ENCODE results near the gene ACP2.

ACP2 gene

DNA sequence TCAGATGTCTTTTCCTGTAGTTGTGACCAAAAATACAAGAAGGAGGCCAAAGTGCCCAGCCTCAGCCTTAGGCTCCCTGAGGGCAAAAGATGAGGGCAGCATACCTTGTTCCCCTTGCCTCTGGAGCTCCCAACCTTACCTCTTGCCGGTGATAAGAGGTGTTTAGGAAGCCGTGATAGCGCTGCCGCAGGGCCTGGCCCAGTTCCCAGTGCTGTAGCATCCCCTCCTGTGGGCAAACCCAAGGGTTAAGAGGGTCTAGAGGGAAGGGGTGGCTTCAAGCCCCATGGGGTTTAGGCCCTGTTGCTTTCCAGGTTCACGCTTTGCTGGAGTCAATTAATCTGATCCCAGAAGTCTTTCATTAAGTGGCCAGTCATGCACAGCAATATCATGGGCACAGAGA, 1.1 kb downstream of the ACP2 start:
- Histone ChIP-seq H3K4me3 (peak overlapping the region in 4 of 7 experiments; percentile 62 to 82 (median 71)), H3K27ac (peak overlapping the region in 4 of 21 experiments; percentile 2 to 98 (median 95))

DNA sequence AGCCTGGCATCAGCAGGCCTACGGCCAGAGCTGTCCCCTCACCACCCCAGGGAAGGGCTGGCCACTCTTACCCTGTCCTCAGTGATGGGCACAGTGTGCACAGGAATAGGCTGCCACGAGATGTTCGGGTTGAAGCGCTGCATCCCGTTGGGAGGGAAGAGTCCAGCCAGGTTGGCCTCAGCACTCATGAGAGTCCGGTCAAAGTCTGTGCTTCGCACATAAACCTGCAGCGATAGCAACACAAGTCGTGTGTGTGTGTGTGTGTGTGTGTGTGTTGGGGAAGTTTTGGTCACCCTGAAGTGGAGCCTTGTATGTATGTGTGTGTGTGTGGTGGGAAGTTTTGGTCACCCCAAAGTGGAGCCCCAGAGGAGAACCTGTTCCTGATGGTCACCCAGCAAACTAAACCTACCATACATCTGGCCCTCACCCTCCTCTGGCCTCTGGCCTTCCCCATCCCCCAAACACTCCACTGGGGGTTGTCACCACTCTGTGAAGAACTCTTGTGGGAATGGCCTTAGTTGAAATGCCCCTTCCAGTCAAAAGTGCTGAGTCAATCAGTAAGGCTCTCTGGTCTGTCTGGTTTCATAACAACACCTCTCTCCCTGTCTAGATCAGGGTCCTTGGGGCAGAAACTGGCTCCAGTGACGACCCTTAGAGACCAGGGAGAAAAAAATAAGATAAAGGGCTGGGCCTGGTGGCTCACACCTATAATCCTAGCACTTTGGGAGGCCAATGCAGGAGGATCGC, 2.8 kb downstream of the ACP2 start:
- Histone ChIP-seq H3K27ac (peak overlapping the region in 4 of 21 experiments; percentile 17 to 35 (median 18)), H3K4me3 (no peak overlapping the region)

GRCh38 chr11:47244448-47245350, 3.9 kb downstream of the ACP2 start:
- peak overlapping the region in 7 of 21 experiments; percentile 4 to 44 (median 17) for H3K27ac ChIP-seq
- H3K4me3 ChIP-seq: no peak overlapping the region

- H3K4me3 ChIP-seq: no peak overlapping the region
- peak overlapping the region in 2 of 21 experiments; percentile 19 to 42 for H3K27ac ChIP-seq
Observed at GRCh38 chr11:47243454-47243853, 5.2 kb downstream of the ACP2 start.

GRCh38 chr11:47242596-47243192, 5.9 kb downstream of the ACP2 start:
- H3K4me3 ChIP-seq: no peak overlapping the region
- peak overlapping the region in 2 of 21 experiments; percentile 19 to 42 for H3K27ac ChIP-seq

- Histone ChIP-seq H3K4me3 (no peak overlapping the region), H3K27ac (no peak overlapping the region)
Observed at GRCh38 chr11:47241841-47242301, 6.7 kb downstream of the ACP2 start.

DNA sequence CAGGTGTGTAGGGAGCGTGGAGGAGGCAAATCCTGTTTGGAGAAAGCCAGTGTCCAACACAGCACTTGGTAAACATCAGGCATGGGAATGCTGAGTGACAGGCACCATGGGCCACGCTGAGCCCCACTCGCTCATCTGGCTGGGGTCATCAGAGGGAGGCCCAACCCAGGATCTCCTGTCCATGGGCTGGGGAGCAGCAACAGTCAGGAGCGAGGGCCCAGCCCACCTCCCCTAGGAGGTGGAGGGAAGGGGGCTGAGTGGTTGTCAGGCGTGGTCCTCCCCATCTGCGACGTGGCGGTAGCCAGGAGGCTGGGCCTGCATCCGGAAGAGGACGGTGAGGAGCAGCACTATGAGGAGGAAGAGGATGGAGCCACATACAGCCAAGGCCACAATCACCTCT, 8.8 kb downstream of the ACP2 start:
- Histone ChIP-seq H3K4me3 (no peak overlapping the region), H3K27ac (no peak overlapping the region)

- Histone ChIP-seq H3K4me3 (no peak overlapping the region), H3K27ac (no peak overlapping the region)
Observed at GRCh38 chr11:47236482-47236881, 12.1 kb downstream of the ACP2 start.

DNA sequence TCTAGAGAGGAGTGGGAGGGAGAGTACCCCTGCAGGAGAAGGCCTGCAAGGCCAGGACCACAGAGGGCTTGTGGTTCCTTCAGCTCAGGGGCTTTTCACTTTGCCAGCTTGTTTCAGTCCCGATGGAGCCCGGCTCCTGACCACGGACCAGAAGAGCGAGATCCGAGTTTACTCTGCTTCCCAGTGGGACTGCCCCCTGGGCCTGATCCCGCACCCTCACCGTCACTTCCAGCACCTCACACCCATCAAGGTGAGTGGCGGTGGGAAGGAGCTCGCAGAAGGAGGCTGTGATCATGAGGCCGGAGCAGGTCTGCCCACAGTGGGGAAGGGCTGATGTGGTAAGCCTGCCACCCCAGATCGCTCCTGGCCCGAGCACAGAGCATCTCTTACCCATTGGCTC, 13.5 kb downstream of the ACP2 start:
- H3K27ac ChIP-seq: peak overlapping the region in 3 of 21 experiments; percentile 16 to 66 (median 19)
- no peak overlapping the region for H3K4me3 ChIP-seq

DNA sequence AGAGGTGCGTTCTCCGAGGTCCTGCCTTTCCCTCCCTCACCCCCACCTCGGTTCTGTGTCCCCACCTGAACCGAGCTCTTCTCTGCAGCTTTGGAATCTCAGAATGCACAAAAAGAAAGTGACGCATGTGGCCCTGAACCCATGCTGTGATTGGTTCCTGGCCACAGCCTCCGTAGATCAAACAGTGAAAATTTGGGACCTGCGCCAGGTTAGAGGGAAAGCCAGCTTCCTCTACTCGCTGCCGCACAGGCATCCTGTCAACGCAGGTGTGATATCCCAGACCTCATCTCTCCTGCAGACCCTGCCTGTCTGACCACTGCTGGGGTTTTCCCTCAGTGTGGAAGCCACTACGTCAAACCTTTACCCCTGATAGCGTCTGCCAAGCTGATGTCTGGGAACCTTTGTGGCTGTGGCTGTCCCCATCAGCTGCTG, 13.9 kb downstream of the ACP2 start:
- Histone ChIP-seq H3K4me3 (no peak overlapping the region), H3K27ac (peak overlapping the region in 4 of 21 experiments; percentile 19 to 66 (median 46))

GRCh38 chr11:47233989-47234668, 14.5 kb downstream of the ACP2 start:
- Histone ChIP-seq H3K27ac (peak overlapping the region in 10 of 21 experiments; percentile 8 to 66 (median 30)), H3K4me3 (no peak overlapping the region)

- no peak overlapping the region for H3K4me3 ChIP-seq
- no peak overlapping the region for H3K27ac ChIP-seq
Observed at GRCh38 chr11:47233051-47233450, 15.6 kb downstream of the ACP2 start.

- H3K27ac ChIP-seq: no peak overlapping the region
Observed at GRCh38 chr11:47229161-47229560, 19.5 kb downstream of the ACP2 start.

DNA sequence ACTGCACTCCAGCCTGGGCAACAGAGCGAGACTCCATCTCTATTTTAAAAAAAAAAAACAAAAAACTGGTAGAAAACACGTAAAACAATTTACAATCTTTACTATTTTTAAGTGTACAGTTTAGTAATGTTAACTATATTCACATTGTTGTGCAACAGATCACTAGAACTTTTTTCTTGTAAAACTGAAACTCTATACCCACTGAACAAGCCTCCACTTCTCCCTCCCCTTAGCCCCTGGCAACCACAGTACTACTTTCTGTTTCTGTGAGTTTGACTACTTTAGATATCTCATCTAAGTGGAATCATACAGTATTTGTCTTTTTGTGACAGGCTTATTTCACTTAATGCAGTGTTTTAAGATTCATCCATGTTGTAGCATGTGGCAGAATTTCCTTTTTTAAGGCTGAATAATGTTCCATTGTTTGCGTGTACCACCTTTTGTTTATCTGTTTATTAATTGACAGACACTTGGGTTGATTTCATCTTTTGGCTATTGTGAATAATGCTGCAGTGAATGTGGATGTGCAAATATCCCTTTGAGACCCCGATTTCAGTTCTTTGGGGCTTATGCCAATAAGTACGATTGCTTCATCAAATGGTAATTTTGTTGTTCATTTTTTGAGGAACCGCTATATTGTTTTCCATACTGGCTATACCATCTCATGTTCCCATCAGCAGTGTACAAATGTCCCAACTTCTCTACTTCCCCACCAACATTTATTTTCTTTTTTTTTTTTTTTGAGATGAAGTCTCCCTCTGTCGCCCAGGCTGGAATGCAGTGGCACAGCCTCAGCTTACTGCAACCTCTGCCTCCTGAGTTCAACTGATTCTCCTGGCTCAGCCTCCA, 22.8 kb downstream of the ACP2 start:
- H3K27ac ChIP-seq: peak overlapping the region in 2 of 21 experiments; percentile 34 to 70
- no peak overlapping the region for H3K4me3 ChIP-seq

More at GRCh38 chr11:47229161-47229560, 19.5 kb downstream of the ACP2 start:
- no peak overlapping the region for H3K4me3 ChIP-seq

- Histone ChIP-seq H3K27ac (no peak overlapping the region), H3K4me3 (no peak overlapping the region)
Observed at GRCh38 chr11:47222696-47223095, 25.9 kb downstream of the ACP2 start.

DNA sequence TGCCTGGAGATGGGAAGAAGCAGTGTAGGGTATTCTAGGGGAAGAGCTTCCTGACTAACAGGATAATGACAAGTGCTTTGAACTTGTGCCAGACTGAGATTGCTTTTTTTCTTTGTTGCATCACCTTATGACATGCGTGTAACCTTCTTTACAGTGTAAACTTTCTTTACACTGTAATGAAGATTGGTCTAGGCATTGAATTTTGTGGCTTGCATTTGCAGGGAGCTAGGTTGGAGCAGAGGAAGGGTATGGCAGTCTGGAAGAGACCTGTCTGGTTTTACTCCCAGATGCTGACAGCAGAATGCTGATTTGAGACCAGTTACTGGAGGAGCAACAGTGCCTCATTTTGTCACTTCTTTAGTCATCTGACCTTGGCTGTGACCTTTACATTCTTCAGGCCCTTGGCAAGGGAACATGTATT, 28.2 kb downstream of the ACP2 start:
- Histone ChIP-seq H3K4me3 (no peak overlapping the region), H3K27ac (peak overlapping the region in 1 of 21 experiments; percentile 12)

DNA sequence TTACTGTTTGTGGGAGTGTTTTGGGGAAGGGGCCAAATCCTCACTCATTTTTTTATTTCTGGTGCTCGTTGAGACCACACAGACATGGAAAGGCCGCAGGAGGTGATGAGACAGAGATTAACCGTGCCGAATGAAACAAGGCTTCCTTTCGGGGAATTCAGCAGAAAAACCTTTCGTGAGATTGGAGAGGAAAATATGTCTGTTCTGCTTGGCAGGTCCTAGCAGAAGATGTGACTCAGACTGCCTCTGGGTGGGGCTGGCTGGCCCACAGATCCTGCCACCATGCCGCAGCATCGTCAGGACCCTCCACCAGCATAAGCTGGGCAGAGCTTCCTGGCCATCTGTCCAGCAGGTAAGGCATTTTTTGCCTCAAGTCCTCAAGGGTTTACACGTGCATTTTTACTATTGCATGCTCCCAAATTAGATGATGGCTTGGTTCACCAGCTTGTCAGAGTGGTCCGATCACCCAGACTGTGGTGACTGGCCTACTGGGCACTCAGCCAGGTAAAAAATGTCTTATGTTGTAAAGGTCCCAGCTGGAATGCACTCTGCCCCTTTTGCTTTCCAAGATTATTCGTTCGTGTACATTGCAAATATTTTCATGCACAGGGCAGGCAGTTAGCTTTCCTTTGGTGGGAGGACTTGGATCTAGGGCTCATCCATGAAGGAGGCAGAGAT, 32.4 kb downstream of the ACP2 start:
- H3K4me3 ChIP-seq: peak overlapping the region; percentile 49 to 71 (median 62)
- peak overlapping the region in 20 of 21 experiments; percentile 64 to 96 (median 92) for H3K27ac ChIP-seq

- H3K27ac ChIP-seq: peak overlapping the region; percentile 74 to 96 (median 92)
- peak overlapping the region; percentile 49 to 71 (median 62) for H3K4me3 ChIP-seq
Observed at GRCh38 chr11:47215366-47215910, 33.2 kb downstream of the ACP2 start.

Data from skin epidermis (tissue), 12 donors.